GM19240 (cell line): ENCODE results near the gene CDH22.

Experiments used
- DNase-seq: peaks from one replicate; pipeline ENCODE4 v3.0.0; 2011; ENCODE audit warnings: low spot score; ENCODE audit not compliant: insufficient read length

Gene CDH22

GRCh38 chr20:46268662-46269061 lies 39.6 kb downstream of the CDH22 start:
- no peak for DNase-seq

GRCh38 chr20:46268131-46268614 lies 40.1 kb downstream of the CDH22 start:
- no peak for DNase-seq

GRCh38 chr20:46267108-46268105 lies 40.9 kb downstream of the CDH22 start:
- DNase-seq, result no peak

GRCh38 chr20:46265539-46265938 lies 42.8 kb downstream of the CDH22 start:
- DNase-seq, result no peak

GRCh38 chr20:46264391-46265266 lies 43.7 kb downstream of the CDH22 start:
- DNase-seq, result no peak

- DNase-seq, result no peak
These were observed 46.6 kb downstream of the CDH22 start for GRCh38 chr20:46261456-46262253.

GRCh38 chr20:46260936-46261454 lies 47.3 kb downstream of the CDH22 start:
- no peak for DNase-seq

- no peak for DNase-seq
These were observed 47.8 kb downstream of the CDH22 start for GRCh38 chr20:46260480-46260879.

GRCh38 chr20:46259260-46259859 lies 48.9 kb downstream of the CDH22 start:
- DNase-seq, result no peak

GRCh38 chr20:46257887-46258286 lies 50.4 kb downstream of the CDH22 start:
- DNase-seq, result no peak

- DNase-seq, result no peak
These were observed 52.0 kb downstream of the CDH22 start for GRCh38 chr20:46256293-46256692.

GRCh38 chr20:46255440-46256104 lies 52.7 kb downstream of the CDH22 start:
- DNase-seq, result no peak

GRCh38 chr20:46253391-46253790 lies 54.9 kb downstream of the CDH22 start:
- no peak for DNase-seq

GRCh38 chr20:46252352-46253091 lies 55.8 kb downstream of the CDH22 start:
- no peak for DNase-seq

- DNase-seq, result no peak
These were observed 57.1 kb downstream of the CDH22 start for GRCh38 chr20:46251211-46251673.

- DNase-seq, result no peak
These were observed 57.5 kb downstream of the CDH22 start for GRCh38 chr20:46250772-46251171.

- no peak for DNase-seq
These were observed 58.6 kb downstream of the CDH22 start for GRCh38 chr20:46249671-46250070.

- no peak for DNase-seq
These were observed 61.7 kb downstream of the CDH22 start for GRCh38 chr20:46246559-46246958.
